ENCODE data around the gene SFMBT1. TPM values are rescaled to one million over a fixed set of nuclear protein-coding genes. Genes with fewer than 3 reads are reported as not detected.

SFMBT1 gene
- total and polyA plus RNA-seq, 2 donors (not counting 1 experiment from before 2014, with no cell fraction given), result 3.7 to 5.6 TPM

- Histone ChIP-seq H3K4me1 (ENCODE audit: control insufficient read depth, extremely low read depth, insufficient read depth, low read length) (no peaks in the 10 kb centered on the region), H3K4me3 (replicated peaks in 1 of 4; ENCODE audit: control extremely low read depth in 1 of 4, insufficient read depth in 1 of 4, low read depth in 3 of 4, low read length in 4 of 4) (no peak overlapping the region), H3K27me3 (ENCODE audit: control insufficient read depth, insufficient read depth, low read length) (no peaks in the 10 kb centered on the region), H3K9ac (ENCODE audit: insufficient read depth, low read length) (no peak overlapping the region), H2AFZ (ENCODE audit: low read length) (no peak overlapping the region), H3K79me2 (ENCODE audit: control insufficient read depth, insufficient read depth, low read length) (no peaks in the 10 kb centered on the region), H3K4me2 (ENCODE audit: extremely low read depth, insufficient read depth, low read length) (no peak overlapping the region), H3K36me3 (ENCODE audit: control insufficient read depth, insufficient read depth, low read length) (no peaks in the 10 kb centered on the region), H3K27ac (ENCODE audit: insufficient read depth, low read length) (no peak overlapping the region), H4K20me1 (ENCODE audit: control insufficient read depth, extremely low read depth, insufficient read depth, low read length) (no peaks in the 10 kb centered on the region), H3K9me3 (ENCODE audit: control insufficient read depth, insufficient read depth, low read depth, low read length) (no peaks in the 10 kb centered on the region)
- TF ChIP-seq EZH2 (IDR thresholded peaks at IDR 0.05; ENCODE audit: low read length, missing control alignments) (no peak), CTCF (conservative IDR thresholded peaks at IDR 0.05 in 1 of 2, IDR thresholded peaks at IDR 0.05 in 1 of 2; ENCODE audit: low read depth in 1 of 2, low read length in 2 of 2) (no peak)
- no peak for DNase-seq (ENCODE audit: low read depth in 2 of 2)
Observed at GRCh38 chr3:52931889-52932288, 114.0 kb downstream of the SFMBT1 start.

- TF ChIP-seq EZH2 (IDR thresholded peaks at IDR 0.05; ENCODE audit: low read length, missing control alignments), result no peak
- H3K9me3 ChIP-seq (ENCODE audit: control insufficient read depth, insufficient read depth, low read depth, low read length), result no peaks in the 10 kb centered on the region
- H3K4me3 ChIP-seq (replicated peaks in 1 of 4; ENCODE audit: control extremely low read depth in 1 of 4, insufficient read depth in 1 of 4, low read depth in 3 of 4, low read length in 4 of 4), result no peak overlapping the region
- H3K27ac ChIP-seq (ENCODE audit: insufficient read depth, low read length), result no peak overlapping the region
- H3K27me3 ChIP-seq (ENCODE audit: control insufficient read depth, insufficient read depth, low read length), result no peaks in the 10 kb centered on the region
- H3K4me1 ChIP-seq (ENCODE audit: control insufficient read depth, extremely low read depth, insufficient read depth, low read length), result no peaks in the 10 kb centered on the region
- no peak overlapping the region for H3K9ac ChIP-seq (ENCODE audit: insufficient read depth, low read length)
- no peak overlapping the region for H3K4me2 ChIP-seq (ENCODE audit: extremely low read depth, insufficient read depth, low read length)
- no peaks in the 10 kb centered on the region for H3K36me3 ChIP-seq (ENCODE audit: control insufficient read depth, insufficient read depth, low read length)
- no peaks in the 10 kb centered on the region for H3K79me2 ChIP-seq (ENCODE audit: control insufficient read depth, insufficient read depth, low read length)
- no peaks in the 10 kb centered on the region for H4K20me1 ChIP-seq (ENCODE audit: control insufficient read depth, extremely low read depth, insufficient read depth, low read length)
- H2AFZ ChIP-seq (ENCODE audit: low read length), result no peak overlapping the region
- no peak for DNase-seq (ENCODE audit: low read depth in 2 of 2)
Observed at GRCh38 chr3:52931328-52931727, 114.5 kb downstream of the SFMBT1 start.

GRCh38 chr3:52930748-52931147 lies 115.1 kb downstream of the SFMBT1 start:
- H3K79me2 ChIP-seq (ENCODE audit: control insufficient read depth, insufficient read depth, low read length), result no peaks in the 10 kb centered on the region
- H3K36me3 ChIP-seq (ENCODE audit: control insufficient read depth, insufficient read depth, low read length), result no peaks in the 10 kb centered on the region
- DNase-seq (ENCODE audit: low read depth in 2 of 2), result no peak
- H3K4me2 ChIP-seq (ENCODE audit: extremely low read depth, insufficient read depth, low read length), result no peak overlapping the region
- TF ChIP-seq EZH2 (IDR thresholded peaks at IDR 0.05; ENCODE audit: low read length, missing control alignments) (no peak), CTCF (conservative IDR thresholded peaks at IDR 0.05 in 1 of 2, IDR thresholded peaks at IDR 0.05 in 1 of 2; ENCODE audit: low read depth in 1 of 2, low read length in 2 of 2) (no peak)
- no peak overlapping the region for H2AFZ ChIP-seq (ENCODE audit: low read length)
- H3K9me3 ChIP-seq (ENCODE audit: control insufficient read depth, insufficient read depth, low read depth, low read length), result no peaks in the 10 kb centered on the region
- H3K4me1 ChIP-seq (ENCODE audit: control insufficient read depth, extremely low read depth, insufficient read depth, low read length), result no peaks in the 10 kb centered on the region
- no peaks in the 10 kb centered on the region for H3K27me3 ChIP-seq (ENCODE audit: control insufficient read depth, insufficient read depth, low read length)
- no peaks in the 10 kb centered on the region for H4K20me1 ChIP-seq (ENCODE audit: control insufficient read depth, extremely low read depth, insufficient read depth, low read length)
- no peak overlapping the region for H3K9ac ChIP-seq (ENCODE audit: insufficient read depth, low read length)
- no peak overlapping the region for H3K4me3 ChIP-seq (replicated peaks in 1 of 4; ENCODE audit: control extremely low read depth in 1 of 4, insufficient read depth in 1 of 4, low read depth in 3 of 4, low read length in 4 of 4)
- no peak overlapping the region for H3K27ac ChIP-seq (ENCODE audit: insufficient read depth, low read length)
